ENCODE measurements around the gene SEZ6L. TPM values are rescaled to one million over a fixed set of nuclear protein-coding genes. Genes with fewer than 3 reads are reported as not detected.

SEZ6L gene
- total RNA-seq, 1 experiment from 2014 or later = 0.13 TPM

- no peak overlapping the region for H3K14ac ChIP-seq (ENCODE audit: insufficient read depth, low read length)
- whole genome bisulfite sequencing (ENCODE audit: extremely low coverage, insufficient read length, low lambda C conversion rate) = no CpG with 5 or more reads among the region's 4 CpGs
- no peaks in the 10 kb centered on the region for H3K79me2 ChIP-seq (ENCODE audit: insufficient read depth, low read length)
- no peak overlapping the region for H2BK5ac ChIP-seq (ENCODE audit: insufficient read length, low read length)
- H3K4ac ChIP-seq (ENCODE audit: low read depth, low read length) = no peak overlapping the region
- no peak overlapping the region for H3K4me3 Mint-ChIP-seq
- H3K23me2 ChIP-seq (ENCODE audit: insufficient read length, low read depth, low read length, poor library complexity, severe bottlenecking) = peaks cover 5% of the 10 kb centered on the region
- no peak overlapping the region for H2BK120ac ChIP-seq (ENCODE audit: low read depth, low read length, poor library complexity, severe bottlenecking)
- 0 out of 4 replicates have a peak, but pooled peaks cover 0 to 3% of the 10 kb centered on the region in 2 experiments for H3K4me1 Mint-ChIP-seq
- H3K79me1 ChIP-seq (ENCODE audit: insufficient read depth, low read depth, low read length, poor library complexity, severe bottlenecking) = no peaks in the 10 kb centered on the region
- DNase-seq = no peak
- H3K18ac ChIP-seq (ENCODE audit: insufficient read length, low read depth, low read length) = no peak overlapping the region
- H3K27me3 ChIP-seq (ENCODE audit: insufficient read depth, low read length) = no peaks in the 10 kb centered on the region
- H3K9me3 ChIP-seq (ENCODE audit: control insufficient read depth, low read depth, low read length) = no peaks in the 10 kb centered on the region
- peaks cover 17% of the 10 kb centered on the region for H3K27me3 Mint-ChIP-seq (ENCODE audit: low read depth)
- H2BK15ac ChIP-seq (ENCODE audit: low read depth, low read length) = no peak overlapping the region
- H2AFZ ChIP-seq (ENCODE audit: low read length) = no peak overlapping the region
- H4K20me1 ChIP-seq (ENCODE audit: control insufficient read depth, insufficient read depth, insufficient read length) = no peaks in the 10 kb centered on the region
- no peak overlapping the region for H2AK5ac ChIP-seq (ENCODE audit: insufficient read length, low read length)
- H4K8ac ChIP-seq (replicated peaks; ENCODE audit: insufficient read length, low read depth, low read length) = no peak overlapping the region
- H4K5ac ChIP-seq (ENCODE audit: insufficient read length, low read depth, low read length) = no peak overlapping the region
- H3K9ac ChIP-seq (ENCODE audit: extremely low read depth, insufficient read length, low read length) = no peak overlapping the region
- no peak overlapping the region for H3K27ac Mint-ChIP-seq
- H3K36me3 Mint-ChIP-seq (ENCODE audit: insufficient read depth in 1 of 3, low read depth in 3 of 3) = no peaks in the 10 kb centered on the region
- no peak for TF ChIP-seq CTCF (conservative IDR thresholded peaks at IDR 0.05)
- H4K91ac ChIP-seq (ENCODE audit: insufficient read length, low read depth, low read length) = no peak overlapping the region
- no peak overlapping the region for H3T11ph ChIP-seq (ENCODE audit: low read length)
- no peaks in the 10 kb centered on the region for H3K4me1 ChIP-seq (ENCODE audit: insufficient read depth, low read length)
- H2BK12ac ChIP-seq (ENCODE audit: insufficient read length, low read depth, low read length) = no peak overlapping the region
- H3K27ac ChIP-seq (ENCODE audit: insufficient read length, low read depth, low read length) = no peak overlapping the region
- H3K4me2 ChIP-seq (ENCODE audit: insufficient read depth, insufficient read length, low read length) = no peak overlapping the region
- peaks cover 0 to 3% of the 10 kb centered on the region in 2 experiments; a peak in 2 of 5 replicates for H3K9me3 Mint-ChIP-seq
- no peak overlapping the region for H3K23ac ChIP-seq (ENCODE audit: insufficient read length, low read depth, low read length)
- H3K56ac ChIP-seq (ENCODE audit: insufficient read length, low read depth, low read length) = no peak overlapping the region
- H2BK20ac ChIP-seq (ENCODE audit: low read depth, low read length, poor library complexity, severe bottlenecking) = no peak overlapping the region
Observed at GRCh38 chr22:26325641-26326040, 156.4 kb downstream of the SEZ6L start.
